ENCODE data around the gene LRBA. TPM values are rescaled to one million over a fixed set of nuclear protein-coding genes. Genes with fewer than 3 reads are reported as not detected.

LRBA gene
- total RNA-seq, 1 experiment from 2014 or later = 11.2 TPM

DNA sequence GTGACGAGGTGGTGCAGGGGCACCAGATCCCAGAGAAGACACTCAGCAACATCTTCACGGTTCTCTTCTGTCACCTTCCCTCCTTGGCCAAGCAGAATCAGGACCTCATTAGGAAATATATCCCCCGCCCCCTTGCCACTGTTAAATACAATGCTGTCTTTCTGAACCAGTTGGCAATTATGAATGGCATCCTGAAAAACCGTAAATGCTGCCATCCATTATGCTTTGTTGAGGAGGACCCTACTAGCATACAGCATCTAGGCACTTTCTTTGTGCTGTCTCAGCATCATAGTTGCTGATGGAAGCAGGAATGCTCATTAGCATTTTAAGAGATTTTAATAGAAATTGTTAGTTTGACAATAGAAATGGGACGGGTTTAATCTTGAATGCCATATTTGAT, 798.4 kb downstream of the LRBA start:
- DNase-seq (ENCODE audit: low read depth) = no peak

DNA sequence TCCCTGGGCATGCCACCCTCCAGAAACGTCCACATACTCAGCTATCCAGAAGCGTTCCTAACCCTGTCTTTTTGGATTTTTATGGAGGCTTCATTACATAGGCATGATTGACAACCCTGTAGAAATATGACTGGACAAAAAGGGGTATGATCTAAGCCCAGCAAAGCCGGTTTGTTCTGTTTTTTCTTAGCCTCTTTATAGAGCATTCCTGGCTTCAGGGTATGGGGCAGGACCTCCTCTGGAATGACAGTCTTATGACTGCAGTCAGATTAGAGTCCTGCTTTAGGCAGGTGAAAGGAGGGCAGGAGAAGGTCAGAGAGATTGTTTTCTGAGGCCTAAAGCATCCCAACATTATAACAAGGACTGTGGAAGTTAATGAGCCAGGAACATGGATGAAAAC, 799.5 kb downstream of the LRBA start:
- DNase-seq (ENCODE audit: low read depth) = no peak

Other genes starting within 250 kb of the LRBA start
- 3,063 and 3,525 TPM in 2 replicates for gene RPS3A, start 84.3 kb upstream of the LRBA start, total RNA-seq (2014; rRNA removed; shearing (Covaris generic))

All from Daoy (cell line).